Small intestine (tissue), 7 donors: ENCODE data around the gene ALG9. TPM values are rescaled to one million over a fixed set of nuclear protein-coding genes. Genes with fewer than 3 reads are reported as not detected.
A peak's percentile ranks its signal among the peaks of the same experiment; 100 is the strongest.

Experiments
- DNase-seq, 2 donors: peaks; one replicate each; pipeline versions ENCODE4 v3.0.0 to v3.0.0-alpha.2; 2013
- FAIRE-seq: peaks from 2 replicates; lab custom pipeline; 2012; peaks lifted over from hg19 to GRCh38; lab: Jason Lieb, UNC
- H3K27ac ChIP-seq, 3 donors: one replicate each; pipeline ENCODE4 v1.5.1; 2013; ENCODE audit warnings: low read length in 2 of 3, mild to moderate bottlenecking in 2 of 3, control low read depth in 1 of 3, inconsistent platforms in 1 of 3, low read depth in 1 of 3, moderate library complexity in 1 of 3
- H3K27me3 ChIP-seq, 3 donors: one replicate each; pipeline ENCODE4 v1.6.1; 2013; ENCODE audit warnings: low read length in 3 of 3, inconsistent platforms in 1 of 3; ENCODE audit not compliant: control insufficient read depth in 3 of 3, insufficient read depth in 3 of 3
- H3K36me3 ChIP-seq, 3 donors: one replicate each; pipeline ENCODE4 v1.6.1; 2013; ENCODE audit warnings: low read length in 3 of 3, inconsistent platforms in 1 of 3, low read depth in 1 of 3, mild to moderate bottlenecking in 1 of 3, moderate library complexity in 1 of 3; ENCODE audit not compliant: control insufficient read depth in 3 of 3, insufficient read depth in 2 of 3
- H3K4me1 ChIP-seq, 3 donors: one replicate each; pipeline ENCODE4 v1.6.1; 2013; ENCODE audit warnings: low read length in 2 of 3, inconsistent platforms in 1 of 3, low read depth in 1 of 3, mild to moderate bottlenecking in 1 of 3, moderate library complexity in 1 of 3; ENCODE audit not compliant: control insufficient read depth in 3 of 3, insufficient read depth in 2 of 3
- H3K4me3 ChIP-seq, 3 donors: one replicate each; pipeline ENCODE4 v1.5.1; 2013; ENCODE audit warnings: low read length in 3 of 3, control low read depth in 1 of 3, inconsistent platforms in 1 of 3, low read depth in 1 of 3, mild to moderate bottlenecking in 1 of 3, moderate library complexity in 1 of 3
- H3K9me3 ChIP-seq, 2 donors: one replicate each; pipeline ENCODE4 v1.6.1; 2013; ENCODE audit warnings: low read depth in 1 of 2, low read length in 1 of 2; ENCODE audit not compliant: control insufficient read depth in 2 of 2, insufficient read depth in 1 of 2
- WGBS, 3 donors: extraction: QIAGEN DNeasy Blood & Tissue Kit; methylation state at CpG; one replicate each; pipeline ENCODE4 v1.1.7; 2013; 5-methylcytosine and 5-hydroxymethylcytosine counted together
- polyA plus RNA-seq, 4 donors: library from polyadenylated mRNA; stranded (reverse) in 3 of 4; unstranded in 1 of 4; fragments of 200-250 nt in 3 of 4; fragments of 120-200 nt in 1 of 4; gene quantifications; one replicate each; pipeline versions ENCODE4 v1.2.1 to v1.2.3, GENCODE V29; 2013
- donor health status: healthy with polysubstance abuse.
- donor health status: control.
- donor health status: control.
- donor health status: Bipolar disorder and iron deficiency.
- donor health status: healthy.

The ALG9 gene
- polyA plus RNA-seq, 4 donors = 15.7 to 31.9 (median 17.3) TPM

DNA sequence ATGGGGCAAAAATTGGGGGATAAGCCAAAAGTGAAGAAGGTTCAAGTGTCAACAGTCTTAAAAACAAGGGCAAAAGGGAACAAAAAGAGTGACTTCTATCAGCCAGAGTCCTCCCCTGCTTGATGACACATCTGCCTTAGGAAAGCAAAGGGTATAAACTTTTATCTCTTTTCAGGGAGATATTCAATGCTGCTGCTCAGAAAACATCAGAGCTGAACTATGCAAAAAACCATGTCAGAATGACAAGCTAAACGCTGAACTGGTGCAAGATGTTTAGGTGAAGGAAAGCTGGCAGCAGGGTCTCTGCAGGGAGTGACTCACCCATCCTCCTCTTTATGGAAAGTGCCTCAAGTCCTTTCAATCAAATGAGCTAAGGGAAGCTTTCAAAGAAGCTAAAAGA is 24.7 kb downstream of the ALG9 start:
- FAIRE-seq (no peak), DNase-seq (no peak)
- Histone ChIP-seq H3K27me3 (no peaks in the 10 kb centered on the region), H3K9me3 (no peaks in the 10 kb centered on the region), H3K4me3 (no peak overlapping the region), H3K27ac (no peak overlapping the region), H3K4me1 (no peaks in the 10 kb centered on the region), H3K36me3 (peaks cover 2 to 27% (median 14%) of the 10 kb centered on the region in 3 donors)
- WGBS, 3 donors = 61 to 73% (median 73%) methylated on average over 1 of the region's 1 CpG

DNA sequence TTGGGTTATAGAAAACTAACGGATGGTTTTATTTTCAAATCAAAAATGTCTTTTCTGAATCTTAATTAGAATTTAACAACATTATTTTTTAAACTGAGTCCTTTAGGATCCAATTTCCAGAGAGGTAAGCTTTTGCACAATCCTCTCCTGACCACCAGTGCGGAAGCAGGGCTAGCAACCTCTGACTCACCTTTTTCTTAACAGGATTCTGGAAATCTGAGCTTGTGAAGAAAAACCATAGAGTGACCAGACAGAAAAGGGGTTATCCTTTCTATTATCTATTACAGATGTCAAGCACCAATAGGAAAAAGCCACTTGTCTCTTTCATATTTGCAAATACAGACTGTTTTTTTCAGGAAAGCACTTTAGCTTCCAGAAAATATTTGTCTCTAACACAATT is 25.3 kb downstream of the ALG9 start:
- FAIRE-seq (no peak), DNase-seq (no peak)
- Histone ChIP-seq H3K27me3 (no peaks in the 10 kb centered on the region), H3K4me1 (peaks cover 0 to 3% (median 0%) of the 10 kb centered on the region in 3 donors), H3K4me3 (no peak overlapping the region), H3K9me3 (no peaks in the 10 kb centered on the region), H3K27ac (no peak overlapping the region), H3K36me3 (peaks cover 2 to 25% (median 14%) of the 10 kb centered on the region in 3 donors)
- WGBS, 3 donors = 92 to 98% (median 97%) methylated on average over 2 of the region's 2 CpGs

DNA sequence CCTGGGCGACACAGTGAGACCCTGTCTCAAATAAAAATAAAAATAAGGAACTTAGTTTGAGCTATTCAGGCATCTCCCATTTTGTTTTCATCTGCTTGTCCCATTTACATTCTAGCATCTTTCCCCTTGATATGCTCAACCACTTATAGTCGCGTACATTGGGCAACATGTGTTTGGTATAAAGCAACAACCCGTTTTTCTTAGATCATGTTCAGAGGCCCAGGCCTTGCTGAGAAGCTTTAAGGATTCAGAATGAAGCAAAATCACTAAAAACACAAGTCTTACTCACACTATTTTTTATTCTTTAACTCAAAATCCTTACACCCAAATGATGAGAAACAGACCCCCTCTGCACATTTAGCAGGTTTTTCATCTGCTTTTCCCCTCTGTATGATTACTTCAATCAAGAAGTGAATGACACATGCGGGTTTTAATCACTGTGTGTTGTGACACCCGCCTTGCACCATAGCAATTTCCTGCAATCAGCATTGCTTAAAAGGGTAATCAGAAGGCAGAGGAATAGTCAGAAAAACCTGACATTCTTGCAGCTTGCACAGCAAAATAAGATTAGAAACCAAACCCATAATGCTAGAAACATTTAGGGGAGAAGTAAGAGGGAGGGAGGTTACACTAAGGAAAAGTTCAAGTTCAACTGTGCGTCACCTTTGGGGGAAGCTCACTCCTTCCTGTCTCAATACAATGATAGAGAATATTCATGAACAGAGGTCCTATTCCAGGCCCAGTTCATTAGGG is 25.9 kb downstream of the ALG9 start:
- Histone ChIP-seq H3K27ac (no peak overlapping the region), H3K27me3 (no peaks in the 10 kb centered on the region), H3K4me1 (peaks cover 0 to 10% (median 0%) of the 10 kb centered on the region in 3 donors), H3K36me3 (peaks cover 2 to 24% (median 12%) of the 10 kb centered on the region in 3 donors), H3K4me3 (no peak overlapping the region), H3K9me3 (no peaks in the 10 kb centered on the region)
- FAIRE-seq = no peak
- no peak for DNase-seq
- 89 to 93% (median 89%) methylated on average over 7 of the region's 7 CpGs for WGBS, 3 donors

DNA sequence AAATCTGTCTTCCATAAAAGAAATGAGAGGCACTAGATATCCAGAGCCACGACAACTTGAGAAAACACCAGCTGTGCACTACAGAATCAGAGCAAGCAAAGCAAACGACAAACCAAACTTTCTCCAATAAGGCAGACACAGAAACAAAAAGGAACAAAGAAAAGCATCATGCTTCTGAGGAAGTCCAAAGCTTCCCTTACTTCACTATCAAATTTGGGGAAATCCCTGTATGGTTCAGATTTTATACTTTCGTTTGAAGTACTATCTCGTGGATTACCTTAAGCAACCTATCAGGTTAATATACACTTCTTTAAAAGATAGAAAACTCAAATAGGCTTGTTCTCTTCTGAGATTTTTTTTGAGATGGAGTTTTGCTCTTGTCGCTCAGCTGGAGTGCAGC is 27.7 kb downstream of the ALG9 start:
- Histone ChIP-seq H3K4me1 (peaks cover 0 to 16% (median 0%) of the 10 kb centered on the region in 3 donors), H3K4me3 (no peak overlapping the region), H3K27me3 (no peaks in the 10 kb centered on the region), H3K27ac (no peak overlapping the region), H3K9me3 (no peaks in the 10 kb centered on the region), H3K36me3 (peaks cover 0 to 22% (median 11%) of the 10 kb centered on the region in 3 donors)
- WGBS, 3 donors = 83 to 86% (median 85%) methylated on average over 5 of the region's 5 CpGs
- DNase-seq (no peak), FAIRE-seq (no peak)

DNA sequence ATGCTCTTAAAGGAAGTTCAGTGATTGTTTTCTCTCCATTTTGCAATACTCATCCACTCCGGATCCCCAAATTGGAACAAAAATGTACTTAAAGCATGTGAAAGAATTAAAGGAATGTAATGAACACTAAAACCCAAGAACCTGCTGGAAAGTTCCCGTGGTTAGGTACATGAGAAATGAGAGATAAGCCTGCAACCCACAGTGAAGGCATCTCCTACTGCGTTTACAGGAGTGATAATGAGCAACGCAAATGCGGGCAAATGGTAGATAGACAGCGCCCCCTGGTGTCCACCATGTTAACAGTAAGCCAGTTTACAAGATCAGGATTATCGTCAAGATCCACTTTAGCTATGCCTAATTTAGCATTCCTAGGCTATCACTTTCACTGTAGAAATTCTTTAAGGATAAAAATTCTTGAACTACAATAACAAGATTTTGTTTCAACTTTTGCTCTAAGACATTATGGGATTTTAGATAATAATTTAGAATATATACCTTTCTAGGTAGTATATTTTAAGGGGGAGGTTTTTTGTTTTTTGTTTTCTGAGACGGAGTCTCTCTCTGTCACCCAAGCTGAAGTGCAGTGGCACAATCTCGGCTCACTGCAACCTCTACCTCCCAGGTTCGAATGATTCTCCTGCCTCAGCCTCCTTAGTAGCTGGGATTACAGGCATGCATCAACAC is 29.9 kb downstream of the ALG9 start:
- 24 to 28% (median 24%) methylated on average over 10 of the region's 10 CpGs for WGBS, 3 donors
- peak; percentile 83 to 91 for DNase-seq
- Histone ChIP-seq H3K4me1 (peaks cover 0 to 24% (median 2%) of the 10 kb centered on the region in 3 donors), H3K9me3 (no peaks in the 10 kb centered on the region), H3K27ac (no peak overlapping the region), H3K27me3 (no peaks in the 10 kb centered on the region), H3K4me3 (no peak overlapping the region), H3K36me3 (peaks cover 4 to 18% (median 8%) of the 10 kb centered on the region in 3 donors)
- peak; percentile 55 for FAIRE-seq

DNA sequence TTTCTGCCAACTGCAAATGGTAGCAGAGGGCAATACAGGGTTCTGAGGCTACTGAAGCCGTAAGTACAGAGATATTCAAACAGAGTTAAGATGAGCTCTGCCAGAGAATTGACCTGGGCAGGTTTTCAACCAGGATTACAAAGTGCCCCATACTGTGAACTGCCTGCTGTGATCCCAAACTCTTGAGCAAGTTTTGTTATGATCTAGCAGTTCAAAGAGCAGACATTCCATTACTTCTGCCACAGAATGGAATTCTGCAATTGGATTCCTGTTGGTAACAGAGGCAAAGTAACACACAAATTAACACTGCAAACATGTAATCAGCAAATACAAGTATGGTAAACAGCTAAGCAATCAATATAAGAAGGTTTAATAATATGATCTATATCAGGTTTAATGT is 31.2 kb downstream of the ALG9 start:
- peak in 1 of 2 donors; percentile 50 for DNase-seq
- H3K9me3 ChIP-seq = no peaks in the 10 kb centered on the region
- no peak for FAIRE-seq
- peak overlapping the region in 1 of 3 donors; percentile 31 for H3K27ac ChIP-seq
- no peaks in the 10 kb centered on the region for H3K27me3 ChIP-seq
- peaks cover 2 to 33% (median 3%) of the 10 kb centered on the region in 3 donors for H3K4me1 ChIP-seq
- 57 to 82% (median 57%) methylated on average over 1 of the region's 1 CpG for WGBS, 3 donors
- no peak overlapping the region for H3K4me3 ChIP-seq
- H3K36me3 ChIP-seq = peaks cover 4 to 18% (median 4%) of the 10 kb centered on the region in 3 donors

DNA sequence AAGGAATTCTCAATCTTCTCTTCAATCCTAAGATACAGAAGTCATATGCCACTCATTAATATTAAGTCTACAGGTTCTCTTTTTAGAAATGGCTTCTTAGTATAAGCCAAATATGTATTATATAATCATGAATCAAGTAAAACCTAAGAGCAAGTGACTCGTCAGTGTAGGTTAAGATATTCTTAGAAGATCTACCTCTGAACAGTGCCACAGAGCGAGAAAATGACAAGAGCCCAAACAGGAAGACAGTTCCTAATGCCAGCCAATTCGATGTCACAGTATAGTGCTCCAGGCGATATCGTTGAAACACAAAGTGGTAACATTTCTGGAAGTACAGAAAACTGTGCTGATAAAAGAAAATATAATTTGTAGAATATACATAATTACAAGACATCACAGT is 33.3 kb downstream of the ALG9 start:
- WGBS, 3 donors = 95 to 98% (median 97%) methylated on average over 5 of the region's 5 CpGs
- Histone ChIP-seq H3K4me1 (peaks cover 3 to 48% (median 5%) of the 10 kb centered on the region in 3 donors), H3K4me3 (no peak overlapping the region), H3K27me3 (no peaks in the 10 kb centered on the region), H3K9me3 (no peaks in the 10 kb centered on the region), H3K27ac (no peak overlapping the region), H3K36me3 (peaks cover 4 to 12% (median 4%) of the 10 kb centered on the region in 3 donors)
- DNase-seq (no peak), FAIRE-seq (no peak)

DNA sequence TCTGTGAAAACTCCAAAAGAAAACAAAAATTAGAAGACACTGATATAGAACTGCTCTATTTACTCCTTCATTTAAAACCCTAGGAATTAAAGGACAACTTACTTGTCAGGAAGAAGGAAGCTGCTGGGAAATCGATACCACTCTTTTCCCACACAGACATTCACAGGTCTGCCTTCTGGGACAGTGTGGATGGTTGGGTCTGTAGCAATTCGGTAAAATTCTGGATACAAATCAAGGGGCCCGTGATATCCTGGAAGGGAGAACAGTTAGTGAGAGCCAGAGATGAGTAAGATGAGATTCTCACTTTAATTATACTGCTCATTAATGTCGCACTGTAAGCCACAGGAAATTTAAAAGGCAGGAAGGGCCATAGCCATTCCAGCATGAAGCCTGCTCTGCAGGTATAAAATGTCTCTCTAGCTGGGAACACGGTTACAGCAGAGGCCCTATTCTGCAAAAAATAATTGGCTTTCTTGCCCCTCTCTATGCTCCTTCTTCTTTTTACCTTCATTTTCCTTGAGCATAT is 34.0 kb downstream of the ALG9 start:
- DNase-seq (no peak), FAIRE-seq (no peak)
- Histone ChIP-seq H3K4me3 (no peak overlapping the region), H3K9me3 (no peaks in the 10 kb centered on the region), H3K4me1 (peaks cover 3 to 48% (median 5%) of the 10 kb centered on the region in 3 donors), H3K27ac (no peak overlapping the region), H3K27me3 (no peaks in the 10 kb centered on the region), H3K36me3 (peaks cover 4 to 8% (median 4%) of the 10 kb centered on the region in 3 donors)
- WGBS, 3 donors = 93 to 96% (median 96%) methylated on average over 5 of the region's 5 CpGs
